K562 (cell line): ENCODE data around the gene HARS2. TPM values are rescaled to one million over a fixed set of nuclear protein-coding genes. Genes with fewer than 3 reads are reported as not detected.

Source experiments
- CHAMP1 ChIP-seq: fragments of 450-650 bp; IDR thresholded peaks from 2 replicates; pipeline ENCODE4 v1.6.1; 2016; ENCODE audit warnings: mild to moderate bottlenecking
- GABPB1 ChIP-seq: sonication (generic); formaldehyde crosslinking; IDR thresholded peaks from 2 replicates; pipeline ENCODE4 v1.8.0; 2022; ENCODE audit warnings: mild to moderate bottlenecking, missing genetic modification reagents
- GTF2A2 ChIP-seq: IDR thresholded peaks from 2 replicates; pipeline ENCODE4 v1.6.1; 2016; ENCODE audit warnings: mild to moderate bottlenecking, missing genetic modification characterization, missing compliant biosample characterization
- HOXB6 ChIP-seq: fragments of 250-450 bp; sonication (Bioruptor Pico); IDR thresholded peaks from 2 replicates; pipeline ENCODE4 v1.5.1; 2022; ENCODE audit warnings: mild to moderate bottlenecking, borderline replicate concordance
- JUN ChIP-seq, 2 experiments: sonication (generic) in 1 of 2; formaldehyde crosslinking in 1 of 2; IDR thresholded peaks; 2 replicates each; pipeline versions ENCODE4 v1.6.1 to v1.8.0; 2012 to 2022; ENCODE audit warnings: borderline replicate concordance in 2 of 2, mild to moderate bottlenecking in 2 of 2, improper control_type of control experiment in 1 of 2, low read depth in 1 of 2, low read length in 1 of 2, missing genetic modification reagents in 1 of 2
- MEF2A ChIP-seq: IDR thresholded peaks from 2 replicates; pipeline ENCODE4 v1.6.1; 2011; ENCODE audit warnings: low read depth, mild to moderate bottlenecking, low read length, moderate library complexity; ENCODE audit not compliant: control insufficient read depth
- SP2 ChIP-seq: IDR thresholded peaks from 2 replicates; pipeline ENCODE4 v1.6.1; 2011; ENCODE audit warnings: mild to moderate bottlenecking, low read depth, low read length, moderate library complexity; ENCODE audit not compliant: poor library complexity, severe bottlenecking; ENCODE audit errors: extremely low read depth
- TAL1 ChIP-seq: fragments of 450-650 bp; IDR thresholded peaks from 2 replicates; pipeline ENCODE4 v1.6.1; 2016; ENCODE audit warnings: mild to moderate bottlenecking
- TFAP4 ChIP-seq: sonication (generic); formaldehyde crosslinking; IDR thresholded peaks from 2 replicates; pipeline ENCODE4 v1.8.0; 2022; ENCODE audit warnings: missing genetic modification reagents, mild to moderate bottlenecking, moderate library complexity, borderline replicate concordance
- ZBTB43 ChIP-seq: sonication (generic); formaldehyde crosslinking; IDR thresholded peaks from 2 replicates; pipeline ENCODE4 v1.8.0; 2023; ENCODE audit warnings: mild to moderate bottlenecking, missing genetic modification reagents
- ZKSCAN8 ChIP-seq: fragments of 200-800 bp; sonication (Bioruptor generic); IDR thresholded peaks from 2 replicates; pipeline ENCODE4 v1.6.1; 2016; ENCODE audit warnings: missing genetic modification characterization, missing compliant biosample characterization
- ZNF140 ChIP-seq: fragments of 250-450 bp; sonication (Bioruptor Pico); IDR thresholded peaks from 2 replicates; pipeline ENCODE4 v1.8.0; 2021; ENCODE audit warnings: moderate library complexity, mild to moderate bottlenecking, inconsistent platforms
- ZNF197 ChIP-seq: fragments of 200-800 bp; sonication (Bioruptor generic); IDR thresholded peaks from 2 replicates; pipeline ENCODE4 v1.6.1; 2016; ENCODE audit warnings: low read depth, missing genetic modification characterization, missing compliant biosample characterization
- ZNF280B ChIP-seq: fragments of 250-450 bp; sonication (Bioruptor Pico); IDR thresholded peaks from 2 replicates; pipeline ENCODE4 v1.5.1; 2021; ENCODE audit warnings: mild to moderate bottlenecking
- polyA plus RNA-seq, 8 experiments: library from polyadenylated mRNA; depleted of rRNA in 4 of 8; stranded (reverse) in 5 of 8; unstranded in 3 of 8; fragments of >200 nt; fragmentation: Nextera tagmentation in 2 of 8; fragmentation: Illumina TruSeq in 1 of 8; extraction: Ambion mirVana in 2 of 8; extraction: Trizol in 1 of 8; gene quantifications; 2 replicates each; pipeline versions ENCODE4 v1.2.1 to v1.2.3, GENCODE V29; 2011 to 2014; ENCODE audit warnings: inconsistent platforms in 1 of 8, missing spikeins in 1 of 8
- total RNA-seq, 7 experiments: library from RNA; depleted of rRNA in 6 of 7; stranded (reverse); fragments of >200 nt in 6 of 7; fragmentation: Illumina TruSeq in 2 of 7; extraction: Trizol in 2 of 7; gene quantifications; 2 replicates each; pipeline versions ENCODE4 v1.2.1 to v1.2.3, GENCODE V29; 2011 to 2021; ENCODE audit warnings: low replicate concordance in 1 of 7
- TF ChIP-seq, protein P1 (sequence below), 2 experiments: IDR thresholded peaks in 1 of 2; conservative IDR thresholded peaks in 1 of 2; 2 replicates each; pipeline ENCODE4 v1.6.1; 2016; ENCODE audit warnings: low read depth in 2 of 2, mild to moderate bottlenecking in 1 of 2, missing compliant biosample characterization in 1 of 2, missing genetic modification characterization in 1 of 2, moderate library complexity in 1 of 2
- TF ChIP-seq, protein P2 (sequence below): fragments of 450-650 bp; formaldehyde crosslinking; IDR thresholded peaks from 2 replicates; pipeline ENCODE4 v1.4.0; 2020; ENCODE audit warnings: mild to moderate bottlenecking, moderate library complexity

HARS2 gene
- total and polyA plus RNA-seq, 9 of the 15 experiments (the other 6 are each of a cell fraction or from before 2014, with no cell fraction given) = 8.5 to 41.6 (median 27.1) TPM

DNA sequence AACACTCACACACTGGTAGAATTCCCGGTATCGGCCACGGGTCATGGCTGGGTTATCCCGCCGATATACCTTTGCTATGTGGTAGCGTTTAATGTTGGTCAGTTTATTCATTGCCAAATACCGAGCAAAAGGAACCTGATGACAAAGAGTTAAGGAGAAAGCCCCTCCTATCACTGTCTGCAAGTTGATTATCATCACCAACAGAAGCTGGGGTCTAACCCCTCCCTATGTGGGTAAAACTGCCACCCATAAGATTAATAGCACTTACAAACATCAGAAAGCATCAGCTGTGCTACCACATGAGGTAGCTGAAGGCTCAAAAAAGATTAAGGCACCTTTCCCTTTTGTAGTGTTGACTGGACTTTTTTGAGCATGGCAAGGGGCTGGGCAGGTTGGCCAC lies 12.3 kb upstream of the HARS2 start (continued):
- TF ChIP-seq, protein P1, sequence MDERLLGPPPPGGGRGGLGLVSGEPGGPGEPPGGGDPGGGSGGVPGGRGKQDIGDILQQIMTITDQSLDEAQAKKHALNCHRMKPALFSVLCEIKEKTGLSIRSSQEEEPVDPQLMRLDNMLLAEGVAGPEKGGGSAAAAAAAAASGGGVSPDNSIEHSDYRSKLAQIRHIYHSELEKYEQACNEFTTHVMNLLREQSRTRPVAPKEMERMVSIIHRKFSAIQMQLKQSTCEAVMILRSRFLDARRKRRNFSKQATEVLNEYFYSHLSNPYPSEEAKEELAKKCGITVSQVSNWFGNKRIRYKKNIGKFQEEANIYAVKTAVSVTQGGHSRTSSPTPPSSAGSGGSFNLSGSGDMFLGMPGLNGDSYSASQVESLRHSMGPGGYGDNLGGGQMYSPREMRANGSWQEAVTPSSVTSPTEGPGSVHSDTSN (CRISPR knock-in tag; IDR thresholded peaks at IDR 0.05; ENCODE audit: low read depth) = peak; percentile 73
- TF ChIP-seq, protein P1 (tag; conservative IDR thresholded peaks at IDR 0.05; ENCODE audit: low read depth) = peak; percentile 90
- TF ChIP-seq JUN (IDR thresholded peaks at IDR 0.05; ENCODE audit: borderline replicate concordance, low read depth, low read length) = no peak
- TF ChIP-seq JUN (CRISPR knock-in tag; IDR thresholded peaks at IDR 0.05; ENCODE audit: borderline replicate concordance) = no peak
- TF ChIP-seq HOXB6 (CRISPR knock-in tag) = no peak
- TF ChIP-seq ZNF197 (CRISPR knock-in tag) = no peak
- TF ChIP-seq SP2 = no peak
- TF ChIP-seq ZNF140 = no peak
- no peak for TF ChIP-seq MEF2A
- no peak for TF ChIP-seq GABPB1 (CRISPR knock-in tag)
- TF ChIP-seq ZBTB43 (CRISPR knock-in tag) = no peak
- TF ChIP-seq, protein P2, sequence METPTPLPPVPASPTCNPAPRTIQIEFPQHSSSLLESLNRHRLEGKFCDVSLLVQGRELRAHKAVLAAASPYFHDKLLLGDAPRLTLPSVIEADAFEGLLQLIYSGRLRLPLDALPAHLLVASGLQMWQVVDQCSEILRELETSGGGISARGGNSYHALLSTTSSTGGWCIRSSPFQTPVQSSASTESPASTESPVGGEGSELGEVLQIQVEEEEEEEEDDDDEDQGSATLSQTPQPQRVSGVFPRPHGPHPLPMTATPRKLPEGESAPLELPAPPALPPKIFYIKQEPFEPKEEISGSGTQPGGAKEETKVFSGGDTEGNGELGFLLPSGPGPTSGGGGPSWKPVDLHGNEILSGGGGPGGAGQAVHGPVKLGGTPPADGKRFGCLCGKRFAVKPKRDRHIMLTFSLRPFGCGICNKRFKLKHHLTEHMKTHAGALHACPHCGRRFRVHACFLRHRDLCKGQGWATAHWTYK (CRISPR knock-in tag) = no peak
- peak; percentile 68 for TF ChIP-seq TAL1
- TF ChIP-seq ZNF280B (CRISPR knock-in tag) = no peak
- peak; percentile 79 for TF ChIP-seq TFAP4
- TF ChIP-seq ZKSCAN8 = no peak
- TF ChIP-seq GTF2A2 (tag) = no peak
- no peak for TF ChIP-seq CHAMP1
